RWPE2 (cell line): ENCODE measurements around the gene ENO3.

Experiments used
- ATAC-seq: fragments of 200-7000 bp; cut with Tn5 transposase; 3 replicates; pipeline ENCODE4 v1.9.1; 2021; ENCODE audit warnings: low read depth
- DNase-seq: peaks from one replicate; pipeline ENCODE4 v3.0.0-alpha.2; 2020; ENCODE audit warnings: low spot score
- H3K27ac ChIP-seq: fragments of 450-650 bp; 2 replicates; pipeline ENCODE4 v1.5.1; 2017; ENCODE audit warnings: mild to moderate bottlenecking; ENCODE audit not compliant: poor library complexity, severe bottlenecking
- H3K27me3 ChIP-seq: fragments of 250-450 bp; sonication (Bioruptor Pico); 2 replicates; pipeline ENCODE4 v1.5.1; 2021; ENCODE audit warnings: mild to moderate bottlenecking, moderate library complexity; ENCODE audit not compliant: insufficient read depth, poor library complexity, severe bottlenecking
- H3K36me3 ChIP-seq: fragments of 250-450 bp; sonication (Bioruptor Pico); 2 replicates; pipeline ENCODE4 v1.5.1; 2020; ENCODE audit warnings: low read depth, mild to moderate bottlenecking, moderate library complexity
- H3K4me1 ChIP-seq: fragments of 250-450 bp; sonication (Bioruptor Pico); 2 replicates; pipeline ENCODE4 v1.5.1; 2021; ENCODE audit warnings: mild to moderate bottlenecking, moderate library complexity; ENCODE audit not compliant: insufficient read depth, poor library complexity, severe bottlenecking
- H3K4me3 ChIP-seq: fragments of 250-450 bp; sonication (Bioruptor Pico); 2 replicates; pipeline ENCODE4 v1.5.1; 2021; ENCODE audit warnings: mild to moderate bottlenecking, moderate library complexity; ENCODE audit not compliant: severe bottlenecking
- H3K9me3 ChIP-seq: fragments of 250-450 bp; sonication (Bioruptor Pico); 2 replicates; pipeline ENCODE4 v1.5.1; 2021; ENCODE audit warnings: mild to moderate bottlenecking, moderate library complexity; ENCODE audit not compliant: severe bottlenecking
- CTCF ChIP-seq: fragments of 450-650 bp; IDR thresholded peaks from one replicate; pipeline ENCODE4 v1.5.1; 2017; ENCODE audit warnings: mild to moderate bottlenecking, moderate library complexity; ENCODE audit not compliant: poor library complexity, severe bottlenecking

The ENO3 gene

GRCh38 chr17:4939796-4940554, 10.9 kb upstream of the ENO3 start, which contains the start of the genes RNF167 and SLC25A11:
Gene RNF167 (plus strand): TSS chr17:4940268. CDS start chr17:4940910, 642 bp downstream.
Gene SLC25A11 (minus strand): TSS chr17:4940046. CDS start chr17:4939910, 136 bp downstream.
- Histone ChIP-seq H3K27me3 (no peaks in the 10 kb centered on the region), H3K4me1 (peaks cover 18% of the 10 kb centered on the region), H3K4me3 (peak within 1 kb of the TSS; percentile 63), H3K36me3 (peaks cover 49% of the 10 kb centered on the region), H3K9me3 (no peaks in the 10 kb centered on the region), H3K27ac (peak within 1 kb of the TSS; percentile 99)
- peak; percentile 96 for DNase-seq
- TF ChIP-seq CTCF: no peak
- peak; percentile 78 for ATAC-seq

- Histone ChIP-seq H3K36me3 (peaks cover 55% of the 10 kb centered on the region), H3K4me1 (peaks cover 25% of the 10 kb centered on the region)
Measured at GRCh38 chr17:4940555-4941318, 10.2 kb upstream of the ENO3 start.

GRCh38 chr17:4941319-4941610, 9.7 kb upstream of the ENO3 start:
- no peak for TF ChIP-seq CTCF
- DNase-seq: no peak
- H3K27me3 ChIP-seq: no peaks in the 10 kb centered on the region
- ATAC-seq: no peak
- H3K4me3 ChIP-seq: peak overlapping the region; percentile 63
- peaks cover 61% of the 10 kb centered on the region for H3K36me3 ChIP-seq
- peaks cover 29% of the 10 kb centered on the region for H3K4me1 ChIP-seq
- no peaks in the 10 kb centered on the region for H3K9me3 ChIP-seq
- H3K27ac ChIP-seq: peak overlapping the region; percentile 99

More at GRCh38 chr17:4940555-4941318, 10.2 kb upstream of the ENO3 start:
- ATAC-seq (peak; percentile 57), DNase-seq (peak; percentile 87)
- Histone ChIP-seq H3K27ac (peak overlapping the region; percentile 99), H3K4me3 (peak overlapping the region; percentile 63), H3K27me3 (no peaks in the 10 kb centered on the region), H3K9me3 (no peaks in the 10 kb centered on the region)
- no peak for TF ChIP-seq CTCF

- peaks cover 29% of the 10 kb centered on the region for H3K4me1 ChIP-seq
- H3K27ac ChIP-seq: peak overlapping the region; percentile 99
Measured at GRCh38 chr17:4942760-4943508, 8.0 kb upstream of the ENO3 start.

More at GRCh38 chr17:4942760-4943508, 8.0 kb upstream of the ENO3 start:
- Histone ChIP-seq H3K27me3 (no peaks in the 10 kb centered on the region), H3K4me3 (no peak overlapping the region), H3K36me3 (peaks cover 63% of the 10 kb centered on the region), H3K9me3 (no peaks in the 10 kb centered on the region)
- ATAC-seq: no peak
- no peak for TF ChIP-seq CTCF
- no peak for DNase-seq
